VCaP (cell line): Measurements from ENCODE around the gene RCBTB2.

ENCODE experiments used
- H3K27ac ChIP-seq: fragments of 450-650 bp; 2 replicates; pipeline ENCODE4 v1.5.1; 2017
- TF ChIP-seq, protein P1 (sequence below): fragments of 450-650 bp; conservative IDR thresholded peaks from 2 replicates; pipeline ENCODE4 v1.5.1; 2017; ENCODE audit warnings: mild to moderate bottlenecking, moderate library complexity

Gene RCBTB2

DNA sequence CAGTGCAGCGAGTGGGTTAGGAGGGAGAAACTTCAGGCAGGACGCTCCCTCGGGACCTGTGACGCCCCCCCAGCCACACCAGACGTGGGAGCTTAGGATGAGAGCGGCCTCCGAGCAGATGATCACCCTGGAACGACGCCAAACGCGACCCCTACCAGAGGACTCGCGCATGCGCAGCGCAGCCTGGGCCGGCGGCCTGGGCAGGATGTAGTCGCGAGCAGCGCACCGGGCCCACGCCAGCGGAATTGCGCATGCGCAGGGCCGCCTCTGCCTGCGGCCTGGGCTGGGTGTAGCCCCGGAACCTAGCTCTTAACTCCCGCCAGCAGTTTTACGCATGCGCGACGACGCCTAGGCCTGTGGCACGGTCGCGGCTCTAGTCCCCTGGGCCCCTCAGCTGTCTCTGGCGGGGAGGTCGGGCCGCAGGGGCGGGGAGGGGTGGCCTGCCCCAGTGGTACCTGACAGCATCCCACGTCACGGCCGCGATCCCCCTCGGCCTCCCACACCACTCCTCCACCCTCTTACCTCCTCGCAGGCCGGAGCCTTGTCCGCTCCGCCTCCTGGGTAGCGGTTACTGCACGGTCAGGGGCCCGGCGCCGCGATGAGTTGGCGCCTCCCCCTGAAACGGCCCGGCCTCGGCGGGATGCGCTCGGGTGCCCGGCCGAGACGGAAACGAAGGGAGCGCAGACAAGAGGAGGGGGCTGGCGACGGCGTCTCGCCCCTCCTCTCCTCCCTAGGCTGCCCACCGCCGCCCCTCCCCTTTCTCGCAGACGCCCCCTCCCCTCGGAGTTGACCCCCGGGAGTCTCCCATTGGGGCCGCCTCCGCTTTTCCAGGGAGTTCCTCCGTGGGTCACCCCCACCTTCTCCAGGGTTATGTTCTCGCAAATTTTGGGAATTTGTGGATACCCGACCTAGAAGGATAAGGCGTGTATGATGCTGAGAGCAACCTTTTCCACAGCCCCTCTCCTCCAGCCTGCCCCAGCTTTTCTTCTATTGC is at the start of gene RCBTB2:
Gene RCBTB2, minus strand, starts transcription at position 575 of the 994 bp plus-strand sequence. CDS start 11,141 bp downstream, outside the sequence.
- TF ChIP-seq, protein P1, sequence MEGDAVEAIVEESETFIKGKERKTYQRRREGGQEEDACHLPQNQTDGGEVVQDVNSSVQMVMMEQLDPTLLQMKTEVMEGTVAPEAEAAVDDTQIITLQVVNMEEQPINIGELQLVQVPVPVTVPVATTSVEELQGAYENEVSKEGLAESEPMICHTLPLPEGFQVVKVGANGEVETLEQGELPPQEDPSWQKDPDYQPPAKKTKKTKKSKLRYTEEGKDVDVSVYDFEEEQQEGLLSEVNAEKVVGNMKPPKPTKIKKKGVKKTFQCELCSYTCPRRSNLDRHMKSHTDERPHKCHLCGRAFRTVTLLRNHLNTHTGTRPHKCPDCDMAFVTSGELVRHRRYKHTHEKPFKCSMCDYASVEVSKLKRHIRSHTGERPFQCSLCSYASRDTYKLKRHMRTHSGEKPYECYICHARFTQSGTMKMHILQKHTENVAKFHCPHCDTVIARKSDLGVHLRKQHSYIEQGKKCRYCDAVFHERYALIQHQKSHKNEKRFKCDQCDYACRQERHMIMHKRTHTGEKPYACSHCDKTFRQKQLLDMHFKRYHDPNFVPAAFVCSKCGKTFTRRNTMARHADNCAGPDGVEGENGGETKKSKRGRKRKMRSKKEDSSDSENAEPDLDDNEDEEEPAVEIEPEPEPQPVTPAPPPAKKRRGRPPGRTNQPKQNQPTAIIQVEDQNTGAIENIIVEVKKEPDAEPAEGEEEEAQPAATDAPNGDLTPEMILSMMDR, result no peak
- peak within 1 kb of the TSS; percentile 89 for H3K27ac ChIP-seq

DNA sequence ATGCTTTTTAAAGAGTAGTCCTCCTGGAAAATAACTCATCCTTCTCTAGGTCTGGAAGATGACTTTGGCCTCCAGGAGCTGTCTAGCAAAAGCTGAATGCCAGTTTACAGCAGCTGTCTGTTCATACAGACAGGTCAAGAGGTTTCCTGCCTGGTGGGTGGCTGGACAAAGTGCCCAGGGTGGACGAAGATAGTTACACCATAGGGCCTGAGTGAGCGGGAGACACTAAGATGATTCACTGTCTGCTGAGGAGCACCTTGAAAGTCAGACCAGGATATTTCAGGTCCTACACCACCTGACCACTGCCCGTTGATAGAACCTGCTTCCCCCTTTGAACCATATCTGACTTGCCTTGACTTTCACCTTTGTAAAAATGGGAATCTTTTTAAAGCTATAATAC is 49.2 kb upstream of the RCBTB2 start:
- TF ChIP-seq, protein P1, result no peak
- peak overlapping the region; percentile 97; the same call in 1 of the 2 replicates for H3K27ac ChIP-seq

DNA sequence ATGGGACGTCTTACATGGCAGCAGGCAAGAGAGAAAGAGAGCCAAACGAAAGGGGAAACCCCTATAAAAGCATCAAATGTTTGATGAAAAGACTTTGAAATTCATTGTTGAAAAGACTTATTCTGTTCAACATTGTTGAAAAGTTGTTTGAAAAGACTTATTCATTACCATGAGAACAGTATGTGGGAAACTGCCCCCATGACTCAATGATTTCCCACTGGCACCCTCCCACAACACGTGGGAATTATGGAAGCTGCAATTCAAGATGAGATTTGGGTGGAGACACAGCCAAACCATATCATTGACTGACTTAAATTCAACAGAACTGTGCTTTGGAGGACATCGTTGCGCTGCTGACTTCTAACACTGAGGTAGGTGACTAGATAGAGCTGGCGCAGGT is 48.0 kb upstream of the RCBTB2 start:
- TF ChIP-seq, protein P1, result no peak
- no peak overlapping the region for H3K27ac ChIP-seq

DNA sequence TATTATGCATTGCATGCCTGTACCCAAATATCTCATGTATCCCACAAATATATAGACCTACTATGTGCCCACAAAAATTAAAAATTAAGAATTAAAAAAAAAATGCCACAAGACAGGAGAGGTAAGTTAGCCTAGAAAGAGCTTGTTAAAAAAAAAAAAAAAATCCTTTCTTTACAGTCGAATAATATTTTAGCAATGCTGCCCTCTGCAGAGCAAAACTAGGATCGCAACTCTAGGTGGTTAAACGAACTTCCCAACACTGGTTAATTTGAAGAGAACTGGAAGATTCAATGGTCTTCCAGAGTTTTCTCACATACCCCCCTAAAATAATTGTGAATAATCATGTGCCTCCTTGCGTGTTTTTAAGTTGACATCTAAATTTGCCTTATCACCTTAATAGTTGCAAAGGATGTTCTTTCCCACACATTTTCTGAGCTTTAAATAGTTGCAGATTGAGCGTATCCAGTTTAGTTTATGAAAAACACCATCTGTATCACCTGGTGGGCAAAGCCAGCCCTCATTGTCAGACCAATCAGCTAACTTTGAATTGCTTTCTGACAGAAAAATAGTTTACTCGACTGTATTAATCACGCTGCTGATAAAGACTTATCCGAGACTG is 47.4 kb upstream of the RCBTB2 start:
- TF ChIP-seq, protein P1, result peak; percentile 79

DNA sequence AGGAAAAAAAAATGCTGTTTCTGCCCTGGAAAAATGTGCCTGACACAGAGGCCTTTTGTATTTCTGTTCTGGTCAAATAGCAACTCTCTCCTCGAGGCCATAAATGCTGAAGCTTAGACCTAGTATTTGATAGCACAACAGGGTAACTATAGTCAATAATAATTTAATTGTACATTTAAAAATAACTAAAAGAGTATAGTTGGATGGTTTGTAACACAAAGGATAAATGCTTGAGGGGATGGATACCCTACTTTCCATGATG is 47.0 kb upstream of the RCBTB2 start:
- peak overlapping the region; percentile 27; the same call in 1 of the 2 replicates for H3K27ac ChIP-seq

More for the DNA sequence above, 47.4 kb upstream of the RCBTB2 start:
- H3K27ac ChIP-seq, result peak overlapping the region; percentile 27; the same call in 1 of the 2 replicates

DNA sequence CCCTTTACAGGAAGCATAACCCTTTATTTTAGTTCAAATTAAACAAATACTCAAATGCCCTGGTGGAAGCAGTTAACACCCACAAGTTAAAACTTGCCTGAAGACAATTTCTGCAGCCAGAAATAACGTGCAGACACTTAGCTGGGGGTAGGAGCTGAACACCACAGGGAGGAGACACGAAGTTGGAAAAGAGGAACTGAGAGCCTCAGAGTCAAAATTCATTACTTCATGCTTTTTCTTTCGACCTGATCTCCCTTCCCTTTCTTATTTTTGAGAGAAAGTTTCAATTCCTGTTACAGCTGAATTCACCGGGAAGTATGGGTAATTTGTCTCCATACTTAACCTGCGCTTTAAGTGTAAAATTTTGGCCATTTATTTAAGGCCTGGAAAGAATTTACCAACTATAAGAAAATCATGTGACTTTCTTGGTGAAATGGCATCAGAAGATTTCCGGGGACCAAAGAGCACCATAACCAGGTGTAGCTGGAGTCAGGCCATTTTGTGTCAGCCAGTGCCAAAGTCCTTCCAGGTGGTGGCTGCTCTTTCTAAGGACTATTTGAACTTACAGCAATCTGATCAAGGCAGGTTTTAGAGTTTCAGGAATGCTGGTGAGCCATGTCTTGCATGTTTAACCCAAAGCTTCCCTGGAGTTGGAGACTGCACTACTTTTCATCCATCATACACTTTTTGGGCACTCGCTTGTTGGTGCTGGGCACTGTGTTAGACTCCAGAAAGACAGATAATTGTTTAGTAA is 46.5 kb upstream of the RCBTB2 start:
- H3K27ac ChIP-seq, result peak overlapping the region; percentile 27
- TF ChIP-seq, protein P1, result no peak

DNA sequence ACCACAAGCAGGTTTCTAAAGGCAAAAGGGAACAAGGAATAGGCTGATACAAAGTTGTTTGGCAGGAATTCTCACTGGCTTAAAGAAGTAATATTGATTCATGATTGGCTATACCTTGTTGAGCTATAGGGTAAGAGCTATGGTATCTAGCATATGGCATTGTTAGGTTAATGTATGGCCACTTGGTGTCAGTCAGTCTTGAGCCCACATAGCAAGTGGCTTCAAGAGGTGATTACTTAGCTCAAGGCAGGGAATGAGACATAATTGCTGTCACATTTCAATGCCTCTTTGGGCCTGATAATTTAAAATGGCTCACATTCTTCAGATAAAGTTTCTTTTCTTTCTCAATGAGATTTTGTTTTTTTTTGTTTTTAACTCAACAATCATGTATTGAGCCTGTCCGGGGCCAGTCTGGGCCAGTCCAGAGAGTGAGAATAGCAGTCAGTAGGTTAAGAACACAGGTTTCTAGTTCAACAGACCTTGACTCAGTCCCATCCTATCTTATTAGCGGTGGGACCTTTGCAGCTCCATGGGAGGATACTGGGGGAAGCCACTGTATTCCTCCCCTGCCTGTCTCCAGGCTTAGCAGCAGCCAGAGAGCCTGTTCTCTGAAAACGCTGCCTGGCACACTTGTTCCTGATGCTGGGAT is 45.8 kb upstream of the RCBTB2 start:
- peak overlapping the region; percentile 27; the same call in 1 of the 2 replicates for H3K27ac ChIP-seq
- TF ChIP-seq, protein P1, result no peak
